ENCODE data around the gene COG5.

GRCh38 chr7:107559864-107560263 lies 3.9 kb downstream of the COG5 start:
- no peak for TF ChIP-seq CTCF (IDR thresholded peaks at IDR 0.05)
- no peak for TF ChIP-seq POLR2A (IDR thresholded peaks at IDR 0.05)

Data from right lobe of liver (tissue), 4 donors.